Mesenchymal stem cell (in vitro differentiated cells and primary cell): Measurements from ENCODE around the gene FYN.

Experiments
- DNase-seq: peaks from one replicate; pipeline ENCODE4 v3.0.0-alpha.2; 2013
- H2AFZ ChIP-seq: one replicate; pipeline ENCODE4 v1.6.1; 2013; ENCODE audit warnings: low read depth, mild to moderate bottlenecking, control low read depth, inconsistent platforms, low read length, moderate library complexity
- H2AK5ac ChIP-seq: 2 replicates; pipeline ENCODE4 v1.6.1; 2013; ENCODE audit warnings: low read length, moderate library complexity, mild to moderate bottlenecking, inconsistent platforms; ENCODE audit not compliant: severe bottlenecking
- H2BK120ac ChIP-seq: one replicate; pipeline ENCODE4 v1.6.1; 2013; ENCODE audit warnings: low read depth, mild to moderate bottlenecking, inconsistent platforms, low read length, moderate library complexity
- H2BK12ac ChIP-seq, 2 experiments: one replicate each; pipeline ENCODE4 v1.6.1; 2013; ENCODE audit warnings: inconsistent platforms in 2 of 2, low read length in 2 of 2, mild to moderate bottlenecking in 2 of 2, moderate library complexity in 2 of 2, control low read depth in 1 of 2
- H2BK15ac ChIP-seq: one replicate; pipeline ENCODE4 v1.6.1; 2013; ENCODE audit warnings: mild to moderate bottlenecking, low read depth, inconsistent platforms; ENCODE audit not compliant: poor library complexity, severe bottlenecking
- H2BK5ac ChIP-seq: 2 replicates; pipeline ENCODE4 v1.6.1; 2013; ENCODE audit warnings: low read depth, mild to moderate bottlenecking, low read length, control low read depth, inconsistent platforms; ENCODE audit not compliant: poor library complexity, severe bottlenecking
- H3K14ac ChIP-seq, 2 experiments: one replicate each; pipeline ENCODE4 v1.6.1; 2013; ENCODE audit warnings: inconsistent platforms in 2 of 2, low read length in 2 of 2, control low read depth in 1 of 2, mild to moderate bottlenecking in 1 of 2, moderate library complexity in 1 of 2
- H3K18ac ChIP-seq, 2 experiments: one replicate each; pipeline ENCODE4 v1.6.1; 2013; ENCODE audit warnings: inconsistent platforms in 2 of 2, low read length in 2 of 2, control low read depth in 1 of 2, low read depth in 1 of 2, mild to moderate bottlenecking in 1 of 2
- H3K23ac ChIP-seq, 2 experiments: one replicate each; pipeline ENCODE4 v1.6.1; 2013; ENCODE audit warnings: inconsistent platforms in 2 of 2, low read length in 2 of 2, mild to moderate bottlenecking in 2 of 2, moderate library complexity in 2 of 2, control low read depth in 1 of 2
- H3K27ac ChIP-seq: 2 replicates; pipeline ENCODE4 v1.5.1; 2013; ENCODE audit warnings: mild to moderate bottlenecking, moderate library complexity, low read length, control low read depth, inconsistent platforms; ENCODE audit not compliant: poor library complexity, severe bottlenecking
- H3K27me3 ChIP-seq, 2 experiments: 2 replicates each; pipeline versions ENCODE4 v1.6.1 to v1.7.0; 2013; ENCODE audit warnings: low read length in 2 of 2, mild to moderate bottlenecking in 2 of 2, moderate library complexity in 2 of 2, control low read depth in 1 of 2, inconsistent platforms in 1 of 2; ENCODE audit not compliant: control insufficient read depth in 1 of 2, insufficient read depth in 1 of 2
- H3K36me3 ChIP-seq, 2 experiments: 2 replicates each; pipeline versions ENCODE4 v1.6.1 to v1.7.0; 2013; ENCODE audit warnings: low read length in 2 of 2, control low read depth in 1 of 2, inconsistent platforms in 1 of 2, low read depth in 1 of 2, mild to moderate bottlenecking in 1 of 2; ENCODE audit not compliant: insufficient read depth in 2 of 2, control insufficient read depth in 1 of 2
- H3K4ac ChIP-seq, 2 experiments: one replicate each; pipeline ENCODE4 v1.6.1; 2013; ENCODE audit warnings: inconsistent platforms in 2 of 2, low read length in 2 of 2, mild to moderate bottlenecking in 2 of 2, moderate library complexity in 2 of 2, control low read depth in 1 of 2, low read depth in 1 of 2
- H3K4me1 ChIP-seq: 2 replicates; pipeline ENCODE4 v1.6.1; 2013; ENCODE audit warnings: low read depth, low read length, control low read depth; ENCODE audit not compliant: control insufficient read depth, insufficient read depth
- H3K4me2 ChIP-seq: 2 replicates; pipeline ENCODE4 v1.6.1; 2013; ENCODE audit warnings: low read length, mild to moderate bottlenecking, inconsistent platforms; ENCODE audit not compliant: poor library complexity, severe bottlenecking
- H3K4me3 ChIP-seq, 2 experiments: 2 replicates each; pipeline versions ENCODE4 v1.5.1 to v1.7.0; 2013; ENCODE audit warnings: low read length in 2 of 2, mild to moderate bottlenecking in 2 of 2, control low read depth in 1 of 2, low read depth in 1 of 2; ENCODE audit not compliant: insufficient read depth in 1 of 2
- H3K79me1 ChIP-seq: replicated peaks from 2 replicates; pipeline ENCODE4 v1.6.1; 2013; ENCODE audit warnings: mild to moderate bottlenecking, control low read depth, low read length, inconsistent platforms; ENCODE audit not compliant: poor library complexity, severe bottlenecking
- H3K9ac ChIP-seq: 2 replicates; pipeline ENCODE4 v1.7.0; 2013; ENCODE audit warnings: mild to moderate bottlenecking, low read length, moderate library complexity
- H3K9me3 ChIP-seq: 2 replicates; pipeline ENCODE4 v1.7.0; 2013; ENCODE audit warnings: mild to moderate bottlenecking, low read length; ENCODE audit not compliant: control insufficient read depth
- H4K8ac ChIP-seq: one replicate; pipeline ENCODE4 v1.6.1; 2013; ENCODE audit warnings: inconsistent platforms, mild to moderate bottlenecking, low read length, moderate library complexity
- H4K91ac ChIP-seq: one replicate; pipeline ENCODE4 v1.6.1; 2013; ENCODE audit warnings: mild to moderate bottlenecking, low read length, inconsistent platforms
- WGBS: methylation state at CpG from one replicate; pipeline ENCODE4 v1.1.7; 2013; ENCODE audit warnings: mixed read lengths; 5-methylcytosine and 5-hydroxymethylcytosine counted together

Gene FYN

GRCh38 chr6:111657146-111657545 lies 216.1 kb downstream of the FYN start:
- H3K14ac ChIP-seq, result no peak overlapping the region
- 9% methylated on average over 1 of the region's 1 CpG for WGBS

GRCh38 chr6:111653979-111654378 lies 219.3 kb downstream of the FYN start:
- no peak overlapping the region for H3K14ac ChIP-seq
- H2BK120ac ChIP-seq, result no peak overlapping the region
- no peaks in the 10 kb centered on the region for H3K9me3 ChIP-seq
- H3K79me1 ChIP-seq, result no peaks in the 10 kb centered on the region
- H2BK15ac ChIP-seq, result no peak overlapping the region
- no peak overlapping the region for H2AK5ac ChIP-seq
- peaks cover 1% of the 10 kb centered on the region for H3K4me1 ChIP-seq
- WGBS, result 95% methylated on average over 1 of the region's 2 CpGs
- DNase-seq, result no peak
- no peak overlapping the region for H3K18ac ChIP-seq
- no peak overlapping the region for H3K23ac ChIP-seq
- no peak overlapping the region for H3K4me2 ChIP-seq
- no peak overlapping the region for H3K4ac ChIP-seq
- no peak overlapping the region for H3K27ac ChIP-seq
- no peak overlapping the region for H3K9ac ChIP-seq
- H4K8ac ChIP-seq, result no peak overlapping the region
- no peak overlapping the region for H2BK12ac ChIP-seq
- H4K91ac ChIP-seq, result no peak overlapping the region
- peaks cover 0 to 12% of the 10 kb centered on the region in 2 experiments for H3K36me3 ChIP-seq
- no peaks in the 10 kb centered on the region for H3K27me3 ChIP-seq
- no peak overlapping the region for H3K4me3 ChIP-seq
- no peak overlapping the region for H2AFZ ChIP-seq
- no peak overlapping the region for H2BK5ac ChIP-seq

More at GRCh38 chr6:111657146-111657545, 216.1 kb downstream of the FYN start:
- no peak overlapping the region for H3K4me2 ChIP-seq
- no peak overlapping the region for H3K18ac ChIP-seq
- no peaks in the 10 kb centered on the region for H3K9me3 ChIP-seq
- no peak overlapping the region for H2BK15ac ChIP-seq
- peaks cover 7% of the 10 kb centered on the region for H3K4me1 ChIP-seq
- peak overlapping the region; percentile 31 for H3K9ac ChIP-seq
- no peak overlapping the region for H3K23ac ChIP-seq
- H2AFZ ChIP-seq, result no peak overlapping the region
- H2BK5ac ChIP-seq, result no peak overlapping the region
- DNase-seq, result peak; percentile 80
- H3K4ac ChIP-seq, result no peak overlapping the region
- no peak overlapping the region for H3K27ac ChIP-seq
- no peak overlapping the region for H2BK120ac ChIP-seq
- H3K79me1 ChIP-seq, result no peaks in the 10 kb centered on the region
- no peak overlapping the region for H4K8ac ChIP-seq
- H4K91ac ChIP-seq, result no peak overlapping the region
- no peak overlapping the region for H2AK5ac ChIP-seq
- H3K36me3 ChIP-seq, result peaks cover 3 to 30% of the 10 kb centered on the region in 2 experiments
- H3K4me3 ChIP-seq, result no peak overlapping the region
- no peak overlapping the region for H2BK12ac ChIP-seq
- H3K27me3 ChIP-seq, result no peaks in the 10 kb centered on the region

- H2BK15ac ChIP-seq, result no peak overlapping the region
- H2BK12ac ChIP-seq, result no peak overlapping the region
- no peak overlapping the region for H4K91ac ChIP-seq
- no peaks in the 10 kb centered on the region for H3K27me3 ChIP-seq
- no peaks in the 10 kb centered on the region for H3K79me1 ChIP-seq
- no peak overlapping the region for H3K4ac ChIP-seq
- H3K4me2 ChIP-seq, result no peak overlapping the region
- H2AK5ac ChIP-seq, result no peak overlapping the region
- peaks cover 1% of the 10 kb centered on the region for H3K4me1 ChIP-seq
- H3K23ac ChIP-seq, result no peak overlapping the region
- no peak overlapping the region for H3K4me3 ChIP-seq
- no peaks in the 10 kb centered on the region for H3K9me3 ChIP-seq
- H2BK5ac ChIP-seq, result no peak overlapping the region
- DNase-seq, result no peak
- no peak overlapping the region for H4K8ac ChIP-seq
- peaks cover 0 to 12% of the 10 kb centered on the region in 2 experiments for H3K36me3 ChIP-seq
- H3K14ac ChIP-seq, result no peak overlapping the region
- no peak overlapping the region for H3K18ac ChIP-seq
- no peak overlapping the region for H3K27ac ChIP-seq
- H2AFZ ChIP-seq, result no peak overlapping the region
- no peak overlapping the region for H2BK120ac ChIP-seq
- H3K9ac ChIP-seq, result no peak overlapping the region
- WGBS, result no CpG with 5 or more reads among the region's 1 CpG
Observed at GRCh38 chr6:111653434-111653833, 219.8 kb downstream of the FYN start.

GRCh38 chr6:111652156-111652555 lies 221.1 kb downstream of the FYN start:
- H3K79me1 ChIP-seq, result no peaks in the 10 kb centered on the region
- no peak overlapping the region for H3K4ac ChIP-seq
- no peak for DNase-seq
- no peak overlapping the region for H2AFZ ChIP-seq
- no peak overlapping the region for H3K14ac ChIP-seq
- no peaks in the 10 kb centered on the region for H3K9me3 ChIP-seq
- H4K8ac ChIP-seq, result no peak overlapping the region
- no peak overlapping the region for H3K4me2 ChIP-seq
- no peak overlapping the region for H2BK15ac ChIP-seq
- no peak overlapping the region for H2BK120ac ChIP-seq
- H2BK12ac ChIP-seq, result no peak overlapping the region
- H3K18ac ChIP-seq, result no peak overlapping the region
- H2BK5ac ChIP-seq, result no peak overlapping the region
- H4K91ac ChIP-seq, result no peak overlapping the region
- H3K4me3 ChIP-seq, result no peak overlapping the region
- no peak overlapping the region for H3K23ac ChIP-seq
- H3K27me3 ChIP-seq, result no peaks in the 10 kb centered on the region
- H3K36me3 ChIP-seq, result peaks cover 0 to 12% of the 10 kb centered on the region in 2 experiments
- no peak overlapping the region for H3K27ac ChIP-seq
- no peak overlapping the region for H3K9ac ChIP-seq
- 87% methylated on average over 5 of the region's 5 CpGs for WGBS
- peaks cover 1% of the 10 kb centered on the region for H3K4me1 ChIP-seq
- no peak overlapping the region for H2AK5ac ChIP-seq
